Activated CD8-positive, alpha-beta memory T cell treated with anti-CD3 and anti-CD28 coated beads, Interleukin-2, amount 50 U/mL, for 1 hour (primary cell): ENCODE results near the gene PLCL2.
"Not testable (repeated sequence)": the region's sequence is repeated elsewhere in the genome, so short reads cannot be mapped to it uniquely, and the experiment has no call there.

ENCODE experiments used
- DNase-seq: peaks from one replicate; pipeline ENCODE4 v3.0.0-alpha.2; 2020; ENCODE audit errors: extremely low read depth

The PLCL2 gene

GRCh38 chr3:17075907-17076306 lies 191.2 kb downstream of the PLCL2 start:
- no peak for DNase-seq

GRCh38 chr3:17076940-17077605 lies 192.3 kb downstream of the PLCL2 start:
- no peak for DNase-seq

GRCh38 chr3:17077606-17078005 lies 192.9 kb downstream of the PLCL2 start:
- DNase-seq = no peak

- DNase-seq = no peak
Measured at GRCh38 chr3:17078926-17079465, 194.2 kb downstream of the PLCL2 start.

GRCh38 chr3:17079933-17080332 lies 195.2 kb downstream of the PLCL2 start:
- DNase-seq = no peak

- DNase-seq = no peak
Measured at GRCh38 chr3:17081520-17081919, 196.8 kb downstream of the PLCL2 start.

GRCh38 chr3:17087509-17087908 lies 202.8 kb downstream of the PLCL2 start:
- DNase-seq = no peak

GRCh38 chr3:17088017-17088416 lies 203.3 kb downstream of the PLCL2 start:
- no peak for DNase-seq

- DNase-seq = peak; percentile 3
Measured at GRCh38 chr3:17088602-17089313, 204.0 kb downstream of the PLCL2 start.

- no peak for DNase-seq
Measured at GRCh38 chr3:17089314-17089700, 204.6 kb downstream of the PLCL2 start.

- no peak for DNase-seq
Measured at GRCh38 chr3:17090280-17090983, 205.7 kb downstream of the PLCL2 start.

- DNase-seq = no peak
Measured at GRCh38 chr3:17091910-17092582, 207.3 kb downstream of the PLCL2 start.

- DNase-seq = no peak
Measured at GRCh38 chr3:17092583-17092933, 207.8 kb downstream of the PLCL2 start.

- no peak for DNase-seq
Measured at GRCh38 chr3:17094551-17094950, 209.8 kb downstream of the PLCL2 start.

- no peak for DNase-seq
Measured at GRCh38 chr3:17103579-17103978, 218.8 kb downstream of the PLCL2 start.

GRCh38 chr3:17106801-17107200 lies 222.0 kb downstream of the PLCL2 start:
- DNase-seq = not testable (repeated sequence)

- no peak for DNase-seq
Measured at GRCh38 chr3:17110660-17111396, 226.1 kb downstream of the PLCL2 start.

- DNase-seq = no peak
Measured at GRCh38 chr3:17111586-17111985, 226.8 kb downstream of the PLCL2 start.

- no peak for DNase-seq
Measured at GRCh38 chr3:17115186-17115585, 230.4 kb downstream of the PLCL2 start.

GRCh38 chr3:17116007-17116600 lies 231.3 kb downstream of the PLCL2 start:
- DNase-seq = no peak

- no peak for DNase-seq
Measured at GRCh38 chr3:17118771-17119170, 234.0 kb downstream of the PLCL2 start.
